GM13976 (cell line): Measurements from ENCODE around the gene POLR3A.
"Not testable (repeated sequence)": the region's sequence is repeated elsewhere in the genome, so short reads cannot be mapped to it uniquely, and the experiment has no call there.

Experiments
- DNase-seq: peaks from one replicate; pipeline ENCODE4 v3.0.0; 2012; ENCODE audit warnings: low spot score
- in situ Hi-C: fragments of 300-500 bp; cut with MboI; formaldehyde crosslinking; loops from one replicate; pipeline ENCODE4 v1.12.0; 2022; ENCODE audit warnings: low sequenced_read_pairs, mixed read lengths, inconsistent platforms; ENCODE audit not compliant: unreplicated experiment
- TF ChIP-seq, protein P1 (sequence below): IDR thresholded peaks from 2 replicates; pipeline ENCODE4 v1.5.1; 2012; ENCODE audit warnings: borderline replicate concordance, mild to moderate bottlenecking; ENCODE audit not compliant: insufficient read depth; ENCODE audit errors: extremely low read depth, missing control alignments, control extremely low read depth

POLR3A gene

DNA sequence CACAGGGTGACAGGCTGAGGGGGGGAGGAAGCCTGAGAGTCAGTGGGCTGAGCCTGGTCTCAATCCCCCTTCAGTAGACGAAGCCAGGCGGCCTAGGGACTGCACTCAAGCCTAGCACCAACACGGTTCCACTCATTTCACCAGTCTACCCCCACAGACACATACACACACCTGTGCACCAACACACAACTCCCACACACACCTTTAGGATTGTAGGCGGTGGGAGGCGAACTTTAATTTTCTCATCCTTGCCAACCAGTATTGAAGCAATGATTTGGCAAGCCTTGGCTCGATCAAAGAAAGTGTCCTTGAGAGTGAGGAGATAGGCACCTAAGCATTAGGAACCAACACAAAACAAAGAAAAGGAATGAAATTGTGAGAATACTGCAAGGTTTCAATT is 19.7 kb downstream of the POLR3A start:
- no peak for DNase-seq
- in situ Hi-C loops, result no loop called here
- TF ChIP-seq, protein P1, sequence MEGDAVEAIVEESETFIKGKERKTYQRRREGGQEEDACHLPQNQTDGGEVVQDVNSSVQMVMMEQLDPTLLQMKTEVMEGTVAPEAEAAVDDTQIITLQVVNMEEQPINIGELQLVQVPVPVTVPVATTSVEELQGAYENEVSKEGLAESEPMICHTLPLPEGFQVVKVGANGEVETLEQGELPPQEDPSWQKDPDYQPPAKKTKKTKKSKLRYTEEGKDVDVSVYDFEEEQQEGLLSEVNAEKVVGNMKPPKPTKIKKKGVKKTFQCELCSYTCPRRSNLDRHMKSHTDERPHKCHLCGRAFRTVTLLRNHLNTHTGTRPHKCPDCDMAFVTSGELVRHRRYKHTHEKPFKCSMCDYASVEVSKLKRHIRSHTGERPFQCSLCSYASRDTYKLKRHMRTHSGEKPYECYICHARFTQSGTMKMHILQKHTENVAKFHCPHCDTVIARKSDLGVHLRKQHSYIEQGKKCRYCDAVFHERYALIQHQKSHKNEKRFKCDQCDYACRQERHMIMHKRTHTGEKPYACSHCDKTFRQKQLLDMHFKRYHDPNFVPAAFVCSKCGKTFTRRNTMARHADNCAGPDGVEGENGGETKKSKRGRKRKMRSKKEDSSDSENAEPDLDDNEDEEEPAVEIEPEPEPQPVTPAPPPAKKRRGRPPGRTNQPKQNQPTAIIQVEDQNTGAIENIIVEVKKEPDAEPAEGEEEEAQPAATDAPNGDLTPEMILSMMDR, result no peak

DNA sequence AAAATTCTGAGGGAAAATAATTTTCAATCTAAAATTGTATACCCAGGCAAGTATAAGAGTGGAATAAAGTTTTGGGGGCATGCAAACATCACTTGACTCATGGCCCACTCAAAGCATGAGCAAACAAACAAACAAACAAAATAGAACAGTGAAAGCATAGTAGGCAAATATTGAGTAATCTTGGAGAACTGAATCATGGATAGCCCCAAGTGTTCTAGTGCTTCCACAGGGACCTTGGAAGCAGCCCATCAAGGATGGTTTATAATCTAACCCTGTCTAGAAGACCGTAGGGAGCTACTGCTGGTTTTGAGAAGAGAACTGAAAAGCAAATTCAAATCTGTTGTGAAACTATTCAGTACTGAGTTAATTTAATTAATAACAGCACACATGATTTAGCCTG is 22.1 kb downstream of the POLR3A start:
- in situ Hi-C loops, result no loop called here
- TF ChIP-seq, protein P1, result no peak
- DNase-seq, result no peak

DNA sequence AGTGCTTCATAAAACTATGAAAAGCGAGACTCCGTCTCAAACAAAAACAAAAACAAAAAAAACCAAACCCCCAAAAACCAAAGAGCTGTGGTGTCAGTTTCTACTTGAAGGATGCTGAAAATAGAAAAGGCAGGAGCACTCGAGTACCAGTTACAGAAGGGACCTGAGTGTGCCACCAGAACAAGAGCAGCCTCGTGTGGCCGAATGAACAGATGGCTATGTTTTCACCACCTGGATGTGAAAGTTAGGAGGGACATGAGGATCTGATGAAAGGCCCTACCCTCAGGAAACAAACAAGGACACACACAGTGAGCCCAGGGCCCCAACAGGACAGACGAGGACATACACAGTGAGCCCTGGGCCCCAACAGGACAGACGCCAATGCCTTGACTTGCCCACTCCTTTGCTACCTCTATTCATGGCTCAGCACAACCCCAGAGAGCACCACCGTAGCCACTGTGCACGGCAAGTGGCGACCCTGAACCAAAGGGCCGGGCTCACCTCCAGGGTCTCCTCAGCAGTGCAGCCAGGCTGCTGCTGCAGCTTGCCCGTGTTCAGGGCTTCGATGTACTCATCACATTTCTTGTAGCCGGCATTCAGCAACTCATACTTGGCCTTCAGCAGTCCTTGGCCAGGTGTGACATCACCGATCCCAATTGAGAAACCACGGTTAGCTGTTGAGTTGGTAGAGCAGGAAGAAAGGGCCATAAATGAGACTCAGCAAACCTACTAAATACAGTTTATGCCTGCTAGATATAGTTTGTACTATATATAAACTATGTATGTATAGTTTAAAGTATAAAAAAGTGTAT is 24.9 kb downstream of the POLR3A start:
- in situ Hi-C loops, result no loop called here
- TF ChIP-seq, protein P1, result no peak
- no peak for DNase-seq

DNA sequence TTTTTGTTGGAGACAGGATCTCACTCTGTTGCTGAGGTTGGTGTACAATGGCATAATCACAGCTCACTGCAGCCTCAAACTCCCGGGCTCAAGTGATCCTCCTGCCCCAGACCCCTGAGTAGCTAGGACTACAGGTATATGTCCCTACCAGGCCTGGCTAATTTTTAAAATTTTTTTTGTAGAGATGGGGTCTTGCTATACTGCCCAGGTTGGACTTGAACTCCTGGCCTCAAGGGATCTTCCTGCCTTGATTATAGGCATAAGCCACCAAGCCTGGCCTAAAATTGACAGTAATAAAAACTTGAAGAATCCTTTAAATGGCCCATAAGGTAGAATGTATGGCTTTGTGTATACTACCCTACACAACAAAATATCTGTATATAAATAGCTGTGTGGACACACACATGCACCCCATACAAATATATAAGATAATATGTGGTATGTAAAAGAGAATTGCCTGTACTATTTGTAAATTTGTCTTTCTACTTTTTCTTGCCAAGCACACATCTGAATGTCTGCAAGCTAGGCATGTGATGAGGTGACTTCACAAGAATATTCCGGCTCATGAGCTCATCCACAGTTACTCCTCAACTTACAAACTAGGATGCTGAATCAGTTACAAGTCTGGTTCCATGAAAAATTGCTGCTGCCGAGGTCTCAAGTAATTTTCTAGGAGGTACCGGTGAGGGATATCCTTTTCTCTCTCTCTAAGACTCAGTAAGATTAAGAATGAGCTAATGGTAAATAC is 26.6 kb downstream of the POLR3A start:
- no peak for DNase-seq
- TF ChIP-seq, protein P1, result no peak
- in situ Hi-C loops, result no loop called here

DNA sequence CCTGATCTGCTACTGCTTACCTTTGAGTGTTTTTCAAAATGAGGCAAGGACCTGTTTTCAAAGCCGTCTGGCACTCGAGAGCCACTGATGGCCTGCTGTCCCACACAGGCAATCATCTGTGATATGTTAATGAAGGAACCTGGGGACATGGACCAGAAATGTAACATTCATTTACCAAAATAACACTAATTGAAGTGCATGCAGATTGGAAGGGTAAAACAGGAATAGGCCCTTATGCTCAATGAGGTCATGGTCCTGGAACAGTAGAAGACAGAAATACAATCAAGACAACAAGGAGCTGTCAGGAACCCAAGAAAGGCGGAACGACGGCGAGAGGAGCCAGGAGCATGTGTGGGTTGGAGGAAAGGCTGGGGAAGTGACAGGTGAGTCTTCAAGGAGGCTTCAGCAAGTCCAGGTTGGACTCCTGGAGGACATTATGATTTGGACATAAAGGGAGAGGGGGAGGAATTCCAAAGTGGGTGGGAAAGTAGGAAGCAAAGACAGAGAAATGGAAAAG is 28.3 kb downstream of the POLR3A start:
- DNase-seq, result no peak
- TF ChIP-seq, protein P1, result no peak
- in situ Hi-C loops, result no loop called here

DNA sequence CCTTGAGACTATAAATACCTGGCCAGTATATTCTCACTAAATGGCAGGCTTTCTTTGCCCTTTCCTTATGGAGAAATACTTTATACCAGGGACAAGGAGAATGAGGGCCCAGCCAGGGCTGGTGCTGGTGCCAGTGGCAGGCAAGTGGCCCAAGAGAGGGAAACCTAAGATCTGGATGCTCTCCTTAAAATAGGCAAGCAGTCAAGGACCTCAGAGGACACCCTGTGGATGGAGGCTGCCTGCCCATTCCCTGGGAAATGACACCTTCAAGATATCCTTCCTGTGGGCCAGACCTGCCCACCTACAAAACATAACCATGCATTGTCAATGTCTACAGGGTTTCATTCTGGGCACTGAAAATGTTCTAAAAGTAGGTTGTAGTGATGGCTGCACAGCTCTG is 29.1 kb downstream of the POLR3A start:
- no peak for DNase-seq
- in situ Hi-C loops, result no loop called here
- TF ChIP-seq, protein P1, result no peak

DNA sequence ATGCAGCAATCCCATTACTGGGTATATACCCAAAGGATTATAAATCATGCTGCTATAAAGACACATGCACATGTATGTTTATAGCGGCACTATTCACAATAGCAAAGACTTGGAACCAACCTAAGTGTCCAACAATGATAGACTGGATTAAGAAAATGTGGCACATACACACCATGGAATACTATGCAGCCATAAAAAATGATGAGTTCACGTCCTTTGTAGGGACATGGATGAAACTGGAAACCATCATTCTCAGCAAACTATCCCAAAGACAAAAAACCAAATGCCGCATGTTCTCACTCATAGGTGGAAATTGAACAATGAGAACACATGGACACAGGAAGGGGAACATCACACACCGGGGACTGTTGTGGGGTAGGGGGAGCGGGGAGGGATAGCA is 30.5 kb downstream of the POLR3A start:
- in situ Hi-C loops, DNase-seq: not testable (repeated sequence)
